PFSK-1 (cell line): ENCODE data around the gene SHISAL2A.

Source experiments
- POLR2AphosphoS5 ChIP-seq: IDR thresholded peaks from 2 replicates; pipeline ENCODE4 v1.6.1; 2012; ENCODE audit warnings: low read depth, mild to moderate bottlenecking, control low read depth, low read length, moderate library complexity
- SIN3A ChIP-seq: IDR thresholded peaks from 2 replicates; pipeline ENCODE4 v1.6.1; 2012; ENCODE audit warnings: mild to moderate bottlenecking, low read length, moderate library complexity, borderline replicate concordance; ENCODE audit not compliant: insufficient read depth

DNA sequence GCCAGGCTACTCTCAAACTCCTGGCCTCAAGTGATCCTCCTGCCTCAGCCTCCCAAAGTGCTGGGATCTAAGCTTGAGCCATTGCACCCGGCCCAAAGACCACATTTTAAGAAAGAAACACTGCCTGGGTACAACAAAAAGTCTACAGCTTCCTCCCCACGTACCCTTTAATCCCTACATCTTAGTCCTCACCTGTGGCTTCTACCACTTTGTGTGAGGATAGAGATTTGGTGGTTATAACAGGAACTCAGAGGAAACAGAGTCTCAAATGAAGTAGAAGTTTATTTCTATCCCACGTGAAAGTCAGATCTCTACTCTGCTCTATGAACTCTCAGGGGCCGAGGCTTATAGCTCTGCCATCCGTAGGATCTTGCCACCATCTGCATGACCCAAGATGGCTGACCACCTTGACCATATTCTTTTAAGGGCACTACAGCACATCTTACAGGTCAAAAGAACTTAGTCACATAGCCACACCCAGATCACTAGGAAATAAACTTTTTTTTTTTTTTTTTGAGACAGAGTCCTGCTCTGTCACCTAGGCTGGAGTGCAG, 17.4 kb upstream of the SHISAL2A start:
- TF ChIP-seq POLR2AphosphoS5 = no peak
- TF ChIP-seq SIN3A = no peak
